Middle frontal gyrus (tissue), 1 donor: ENCODE measurements around the gene RAI1.

Experiments
- DNase-seq: peaks from one replicate; pipeline ENCODE4 v3.0.0-alpha.2; 2015; ENCODE audit warnings: low spot score; ENCODE audit errors: extremely low spot score

Gene RAI1

GRCh38 chr17:17782523-17783115 is 101.4 kb downstream of the RAI1 start:
- DNase-seq = no peak

DNA sequence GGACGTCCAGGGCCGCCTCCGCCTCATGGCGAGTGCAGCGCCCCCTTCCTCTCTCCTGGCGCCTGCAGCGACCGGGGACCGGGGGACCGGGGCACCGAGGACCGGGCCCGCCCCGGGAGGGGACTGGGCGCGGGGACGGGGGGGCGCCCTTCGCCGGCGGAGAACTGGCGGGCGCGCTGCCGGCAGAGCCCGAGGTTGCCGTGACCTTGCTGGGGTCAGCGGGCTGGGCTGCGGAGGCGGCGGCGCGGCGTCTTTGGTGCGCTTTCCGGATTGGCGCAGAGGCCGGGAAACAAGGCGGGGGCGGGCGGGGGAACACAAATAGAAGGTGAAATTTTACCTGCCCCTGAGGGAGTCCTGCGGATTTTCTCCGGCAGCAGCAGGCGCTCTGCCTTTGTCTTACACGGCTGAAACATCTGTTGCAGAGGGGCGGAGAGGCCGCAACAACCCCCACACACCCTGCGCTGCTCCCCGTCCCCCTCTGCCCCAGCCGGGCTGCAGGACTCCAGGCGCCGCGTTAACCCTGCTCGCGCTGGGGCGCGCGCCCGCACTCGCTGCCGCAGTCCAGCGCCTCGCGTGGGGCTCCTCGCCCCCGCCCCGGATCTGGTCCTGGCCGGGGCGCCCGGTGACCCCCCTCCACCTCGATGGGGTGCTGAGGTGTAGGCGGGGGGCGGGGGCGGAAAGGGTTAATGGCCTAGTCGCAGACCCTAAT is 102.0 kb downstream of the RAI1 start:
- no peak for DNase-seq

GRCh38 chr17:17783825-17784656 is 102.8 kb downstream of the RAI1 start:
- peak; percentile 70 for DNase-seq

DNA sequence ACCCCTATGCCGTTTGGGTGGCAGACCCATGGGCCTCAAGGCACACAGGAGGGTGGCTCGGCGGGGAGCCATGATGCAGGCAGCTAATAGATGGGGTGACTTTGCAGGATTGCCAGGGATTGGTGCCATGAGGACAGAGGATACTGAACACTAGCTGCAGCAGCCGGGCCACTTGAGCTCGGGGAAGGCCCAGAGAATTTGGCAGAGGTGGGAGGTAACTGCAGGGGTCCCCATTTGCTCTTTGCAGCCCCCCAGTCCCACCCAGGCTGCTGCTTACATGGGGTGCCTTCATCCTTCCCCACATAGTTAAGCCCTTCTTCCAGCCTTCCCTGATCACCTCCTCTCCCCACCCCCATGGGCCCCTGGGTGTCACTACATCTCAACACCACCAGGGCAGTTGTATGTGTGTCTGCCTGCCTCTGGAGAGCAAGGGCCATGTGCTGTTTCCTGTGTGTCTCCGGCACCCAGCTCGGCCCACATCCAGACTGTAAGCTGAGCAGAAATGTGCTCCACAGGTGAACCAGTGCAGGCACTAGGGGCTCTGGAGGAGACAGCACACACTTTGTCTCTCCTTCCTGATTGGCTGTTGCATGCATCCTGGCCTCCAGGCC is 103.5 kb downstream of the RAI1 start:
- DNase-seq = no peak

- no peak for DNase-seq
Measured at GRCh38 chr17:17785407-17785806, 104.1 kb downstream of the RAI1 start.

DNA sequence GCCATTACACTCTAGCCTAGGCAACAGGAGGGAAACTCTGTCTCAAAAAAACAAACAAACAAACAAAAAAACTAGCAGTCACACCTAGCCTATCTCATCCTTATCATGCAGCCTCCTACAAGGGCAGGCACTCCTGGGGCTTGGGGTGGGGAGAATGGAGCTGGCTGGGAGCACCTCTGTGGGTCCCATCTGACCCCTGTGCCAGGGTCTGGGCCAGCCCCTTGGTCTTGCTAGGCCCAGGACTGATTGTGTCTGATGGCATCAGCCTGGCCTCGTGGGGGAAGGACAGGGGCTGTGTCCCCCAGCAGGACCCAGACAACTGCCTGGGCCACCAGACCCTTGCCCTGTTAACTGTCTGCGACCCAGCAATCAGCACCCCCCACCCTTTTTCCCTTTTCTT is 105.7 kb downstream of the RAI1 start:
- DNase-seq = no peak

- DNase-seq = no peak
Measured at GRCh38 chr17:17787568-17787967, 106.3 kb downstream of the RAI1 start.

DNA sequence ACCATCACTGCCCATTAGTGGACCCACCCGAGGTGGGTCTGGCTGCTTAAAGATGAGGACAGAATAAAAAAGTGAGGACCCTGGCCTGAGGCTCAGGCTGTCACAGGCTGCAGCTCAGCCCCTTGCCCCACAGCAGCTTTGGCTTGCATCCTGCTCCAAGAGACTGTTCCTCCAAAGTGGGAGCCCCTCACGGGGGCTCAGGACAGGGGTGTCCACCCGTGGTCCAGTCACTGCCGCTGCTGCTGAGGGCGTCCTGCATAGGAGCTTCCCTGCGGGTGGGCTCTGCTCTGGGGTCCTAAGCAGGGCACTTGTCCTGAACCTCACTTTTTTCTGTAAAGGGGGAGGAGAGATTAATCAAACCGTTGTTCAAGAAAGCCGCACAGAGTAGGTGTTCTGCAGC is 107.7 kb downstream of the RAI1 start:
- no peak for DNase-seq

GRCh38 chr17:17789410-17789809 is 108.2 kb downstream of the RAI1 start:
- no peak for DNase-seq

- DNase-seq = no peak
Measured at GRCh38 chr17:17789828-17790636, 108.8 kb downstream of the RAI1 start.

DNA sequence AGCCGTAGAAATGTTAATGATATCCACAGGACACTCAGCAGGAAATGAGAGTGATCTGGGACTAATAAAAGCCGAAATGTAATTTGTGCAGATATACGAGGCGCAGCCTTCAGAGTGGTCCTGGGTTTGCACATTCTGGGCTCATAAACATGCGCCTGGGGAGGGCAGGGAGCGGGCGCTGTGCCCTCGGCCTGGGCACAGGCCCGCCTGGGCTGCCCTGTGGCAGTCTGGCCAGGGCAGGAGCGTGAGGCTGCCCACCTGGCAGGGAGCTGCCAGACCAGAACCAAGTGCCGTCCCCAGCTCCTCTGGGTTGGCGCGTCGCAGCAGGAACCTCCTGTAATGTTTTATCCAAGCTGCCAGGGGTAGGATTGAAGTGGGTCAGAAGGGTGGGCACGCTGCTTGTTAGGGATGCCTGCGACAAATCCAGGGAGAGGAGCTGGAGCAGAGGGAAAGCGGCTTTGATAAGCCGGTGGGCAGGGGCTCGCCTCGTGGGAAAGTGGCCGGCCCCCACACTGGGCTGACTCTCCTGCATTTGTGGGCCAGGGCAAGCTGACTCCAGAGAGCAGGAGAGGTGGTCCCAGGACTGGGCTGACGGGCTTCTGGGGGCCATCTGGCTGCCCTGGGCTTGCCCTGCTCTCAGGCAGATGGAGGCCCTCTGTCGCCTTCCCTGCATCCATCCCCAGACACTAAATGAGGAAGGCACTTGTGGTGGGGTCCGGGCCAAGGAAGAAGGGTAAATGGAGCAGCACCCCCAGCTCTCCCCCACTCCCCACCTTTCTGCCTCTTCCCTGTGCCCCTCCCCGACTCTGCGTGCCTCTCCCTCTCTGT is 109.6 kb downstream of the RAI1 start:
- DNase-seq = no peak

- no peak for DNase-seq
Measured at GRCh38 chr17:17792037-17792550, 110.8 kb downstream of the RAI1 start.

- no peak for DNase-seq
Measured at GRCh38 chr17:17792551-17793377, 111.5 kb downstream of the RAI1 start.

GRCh38 chr17:17793378-17794214 is 112.3 kb downstream of the RAI1 start:
- no peak for DNase-seq

GRCh38 chr17:17794382-17794781 is 113.1 kb downstream of the RAI1 start:
- no peak for DNase-seq

DNA sequence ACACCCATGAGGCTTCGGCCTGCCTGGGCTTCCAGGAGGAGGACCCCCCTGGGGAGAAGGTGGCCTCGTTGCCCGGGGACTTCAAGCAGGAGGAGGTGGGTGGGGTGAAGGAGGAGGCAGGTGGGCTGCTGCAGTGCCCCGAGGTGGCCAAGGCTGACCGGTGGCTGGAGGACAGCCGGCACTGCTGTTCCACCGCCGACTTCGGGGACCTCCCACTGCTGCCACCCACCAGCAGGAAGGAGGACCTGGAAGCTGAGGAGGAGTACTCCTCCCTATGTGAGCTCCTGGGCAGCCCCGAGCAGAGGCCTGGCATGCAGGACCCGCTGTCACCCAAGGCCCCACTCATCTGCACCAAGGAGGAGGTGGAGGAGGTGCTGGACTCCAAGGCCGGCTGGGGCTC is 114.0 kb downstream of the RAI1 start:
- no peak for DNase-seq

GRCh38 chr17:17795946-17796786 is 114.9 kb downstream of the RAI1 start:
- DNase-seq = no peak

- no peak for DNase-seq
Measured at GRCh38 chr17:17796787-17797061, 115.5 kb downstream of the RAI1 start.
